Uterus (tissue), 2 donors: ENCODE data around the gene ZNF579.

Experiments
- CTCF ChIP-seq, 4 experiments: fragments of 200-600 bp in 2 of 4; fragments of 450-650 bp in 2 of 4; sonication (generic) in 2 of 4; IDR thresholded peaks; one replicate each; pipeline ENCODE4 v1.5.1; 2016 to 2019; ENCODE audit warnings: antibody characterized with exemption in 4 of 4, mild to moderate bottlenecking in 2 of 4, moderate library complexity in 1 of 4
- POLR2A ChIP-seq, 2 donors: fragments of 450-650 bp; IDR thresholded peaks; one replicate each; pipeline ENCODE4 v1.6.1; 2016; ENCODE audit warnings: antibody characterized with exemption in 2 of 2, mild to moderate bottlenecking in 1 of 2, moderate library complexity in 1 of 2

GRCh38 chr19:55624109-55625003, 43.7 kb upstream of the ZNF579 start, which contains the start of gene ZNF784:
- TF ChIP-seq CTCF (IDR thresholded peaks at IDR 0.05) (no peak), POLR2A (IDR thresholded peaks at IDR 0.05) (peak; percentile 30 to 69)
